Testis (tissue), 3 donors: Measurements from ENCODE around the gene DYTN. TPM values are rescaled to one million over a fixed set of nuclear protein-coding genes. Genes with fewer than 3 reads are reported as not detected.
A peak's percentile ranks its signal among the peaks of the same experiment; 100 is the strongest.

ENCODE experiments used
- DNase-seq: peaks from one replicate; pipeline ENCODE4 v3.0.0-alpha.2; 2019
- H3K27ac ChIP-seq, 2 donors: fragments of 200-600 bp; sonication (generic); one replicate each; pipeline ENCODE4 v1.5.1; 2019
- H3K27me3 ChIP-seq: fragments of 200-600 bp; sonication (generic); one replicate; pipeline ENCODE4 v1.5.1; 2019
- H3K36me3 ChIP-seq: fragments of 200-600 bp; sonication (generic); one replicate; pipeline ENCODE4 v1.5.1; 2017; ENCODE audit warnings: low read depth; ENCODE audit errors: missing control alignments
- H3K4me1 ChIP-seq: fragments of 200-600 bp; sonication (generic); one replicate; pipeline ENCODE4 v1.5.1; 2019
- H3K4me3 ChIP-seq, 2 donors: fragments of 200-600 bp; sonication (generic); one replicate each; pipeline ENCODE4 v1.5.1; 2017 to 2019
- H3K9me3 ChIP-seq: fragments of 200-600 bp; sonication (generic); one replicate; pipeline ENCODE4 v1.5.1; 2017
- POLR2A ChIP-seq: fragments of 450-650 bp; IDR thresholded peaks from one replicate; pipeline ENCODE4 v1.6.1; 2017; ENCODE audit warnings: antibody characterized with exemption, mild to moderate bottlenecking, moderate library complexity
- WGBS, 2 donors: methylation state at CpG; one replicate each; pipeline ENCODE4 v1.1.5; 2018; 5-methylcytosine and 5-hydroxymethylcytosine counted together
- intact Hi-C: fragments of 100-400 bp; cut with DNase I; formaldehyde crosslinking; loops from one replicate; pipeline ENCODE4 v1.15.1; 2023; ENCODE audit warnings: low total_unique reads
- polyA plus RNA-seq: library from polyadenylated mRNA; stranded (reverse); fragments of 350-450 nt; fragmentation: Illumina TruSeq; extraction: RNeasy Lipid Tissue Mini Kit (QIAGEN cat#74804); gene quantifications from one replicate; pipeline ENCODE4 v1.2.3, GENCODE V29; 2014; ENCODE audit warnings: low read depth, low replicate concordance; ENCODE audit not compliant: insufficient read depth
- total RNA-seq, 2 donors: library from RNA; depleted of rRNA; stranded (reverse); fragments of >200 nt; gene quantifications; one replicate each; pipeline ENCODE4 v1.2.3, GENCODE V29; 2016
- TF ChIP-seq, protein P1 (sequence below), 3 experiments: fragments of 450-650 bp in 2 of 3; fragments of 200-600 bp in 1 of 3; sonication (generic) in 1 of 3; IDR thresholded peaks; one replicate each; pipeline ENCODE4 v1.5.1; 2016 to 2019; ENCODE audit warnings: antibody characterized with exemption in 3 of 3, mild to moderate bottlenecking in 2 of 3, moderate library complexity in 1 of 3

DYTN gene
- total and polyA plus RNA-seq, 3 donors from 2014 or later, result 0.19 to 3.1 TPM; not detected in 1

- TF ChIP-seq, protein P1, sequence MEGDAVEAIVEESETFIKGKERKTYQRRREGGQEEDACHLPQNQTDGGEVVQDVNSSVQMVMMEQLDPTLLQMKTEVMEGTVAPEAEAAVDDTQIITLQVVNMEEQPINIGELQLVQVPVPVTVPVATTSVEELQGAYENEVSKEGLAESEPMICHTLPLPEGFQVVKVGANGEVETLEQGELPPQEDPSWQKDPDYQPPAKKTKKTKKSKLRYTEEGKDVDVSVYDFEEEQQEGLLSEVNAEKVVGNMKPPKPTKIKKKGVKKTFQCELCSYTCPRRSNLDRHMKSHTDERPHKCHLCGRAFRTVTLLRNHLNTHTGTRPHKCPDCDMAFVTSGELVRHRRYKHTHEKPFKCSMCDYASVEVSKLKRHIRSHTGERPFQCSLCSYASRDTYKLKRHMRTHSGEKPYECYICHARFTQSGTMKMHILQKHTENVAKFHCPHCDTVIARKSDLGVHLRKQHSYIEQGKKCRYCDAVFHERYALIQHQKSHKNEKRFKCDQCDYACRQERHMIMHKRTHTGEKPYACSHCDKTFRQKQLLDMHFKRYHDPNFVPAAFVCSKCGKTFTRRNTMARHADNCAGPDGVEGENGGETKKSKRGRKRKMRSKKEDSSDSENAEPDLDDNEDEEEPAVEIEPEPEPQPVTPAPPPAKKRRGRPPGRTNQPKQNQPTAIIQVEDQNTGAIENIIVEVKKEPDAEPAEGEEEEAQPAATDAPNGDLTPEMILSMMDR (IDR thresholded peaks at IDR 0.05), result no peak
- TF ChIP-seq POLR2A, result no peak
- peak within 1 kb of the TSS; percentile 18 to 27 for H3K4me3 ChIP-seq
- no peaks in the 10 kb centered on the region for H3K9me3 ChIP-seq
- H3K4me1 ChIP-seq, result no peaks in the 10 kb centered on the region
- no peaks in the 10 kb centered on the region for H3K36me3 ChIP-seq
- 2% methylated on average over 37 to 53 of the region's 56 CpGs for WGBS, 2 donors
- H3K27me3 ChIP-seq, result no peaks in the 10 kb centered on the region
- H3K27ac ChIP-seq, result no peak within 1 kb of the TSS
- intact Hi-C loops, result no loop called here
- DNase-seq, result peak; percentile 60
Observed at GRCh38 chr2:206642075-206643025, 75.8 kb downstream of the DYTN start, which contains the start of gene FAM237A. Gene FAM237A (plus strand): TSS chr2:206642487. CDS start chr2:206644237, 1,750 bp downstream.

DNA sequence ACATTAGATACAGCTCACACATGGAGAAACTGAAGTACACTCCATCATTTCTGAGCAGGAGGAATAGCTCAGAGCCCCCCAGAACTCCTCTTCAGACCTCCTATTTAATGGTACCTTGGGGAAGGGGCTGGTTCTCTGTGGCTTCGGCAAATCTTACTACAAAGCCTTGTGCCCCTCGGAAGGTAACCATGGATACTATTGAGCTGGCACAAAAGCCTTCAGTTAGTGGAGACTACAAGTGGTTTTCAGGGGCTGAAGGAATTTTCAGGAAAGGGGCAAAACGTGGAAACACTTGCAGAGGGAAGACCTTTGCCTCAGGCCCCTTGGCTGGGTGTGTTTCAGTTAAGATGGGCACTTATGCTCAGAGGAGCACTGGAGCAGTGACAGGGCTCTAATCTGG lies 77.0 kb downstream of the DYTN start:
- WGBS, 2 donors, result 30 to 36% methylated on average over 3 of the region's 3 CpGs
- Histone ChIP-seq H3K4me3 (no peak overlapping the region), H3K36me3 (no peaks in the 10 kb centered on the region), H3K27me3 (no peaks in the 10 kb centered on the region), H3K4me1 (no peaks in the 10 kb centered on the region), H3K27ac (no peak overlapping the region), H3K9me3 (no peaks in the 10 kb centered on the region)
- intact Hi-C loops, result no loop called here
- no peak for DNase-seq
- TF ChIP-seq, protein P1 (IDR thresholded peaks at IDR 0.05), result no peak
- TF ChIP-seq POLR2A, result no peak

DNA sequence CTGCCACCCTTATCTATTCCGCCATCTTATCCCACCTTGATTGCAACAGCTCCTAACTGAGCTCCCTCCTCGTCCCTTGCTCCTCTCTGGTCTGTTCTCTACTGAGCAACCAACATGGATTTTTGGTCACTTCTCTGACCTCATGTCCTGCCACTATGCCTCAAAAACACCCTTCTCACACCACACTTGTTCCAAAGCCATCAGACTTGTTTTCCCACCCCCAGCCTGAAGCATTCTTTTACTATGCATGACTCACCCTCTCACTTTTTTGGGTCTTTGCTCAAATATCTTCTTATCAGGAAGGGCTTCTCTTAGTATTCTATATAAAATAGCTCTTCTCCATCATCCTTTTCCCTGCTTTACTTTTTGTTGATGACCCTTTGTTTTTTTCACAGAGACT lies 78.6 kb downstream of the DYTN start:
- intact Hi-C loops, result no loop called here
- no peak for TF ChIP-seq POLR2A
- TF ChIP-seq, protein P1 (IDR thresholded peaks at IDR 0.05), result no peak
- Histone ChIP-seq H3K27me3 (no peaks in the 10 kb centered on the region), H3K27ac (no peak overlapping the region), H3K4me3 (no peak overlapping the region), H3K4me1 (no peaks in the 10 kb centered on the region), H3K9me3 (no peaks in the 10 kb centered on the region), H3K36me3 (no peaks in the 10 kb centered on the region)
- WGBS, 2 donors, result 23 to 24% methylated on average over 2 of the region's 2 CpGs
- no peak for DNase-seq

GRCh38 chr2:206635015-206635414 lies 83.2 kb downstream of the DYTN start:
- H3K9me3 ChIP-seq, result no peaks in the 10 kb centered on the region
- TF ChIP-seq, protein P1 (IDR thresholded peaks at IDR 0.05), result no peak
- no peak for TF ChIP-seq POLR2A
- no peak overlapping the region for H3K27ac ChIP-seq
- intact Hi-C loops, result no loop called here
- no peaks in the 10 kb centered on the region for H3K4me1 ChIP-seq
- no peak for DNase-seq
- H3K4me3 ChIP-seq, result no peak overlapping the region
- no peaks in the 10 kb centered on the region for H3K36me3 ChIP-seq
- 79 to 88% methylated on average over 1 of the region's 1 CpG for WGBS, 2 donors
- no peaks in the 10 kb centered on the region for H3K27me3 ChIP-seq
